SKM-1 treated with dmso at 0.1 percent for 144 hours (cell line): ENCODE results near the gene CENPT.

Experiments
- DNase-seq: peaks from one replicate; lab custom pipeline; 2025; ENCODE audit not compliant: unreplicated experiment; lab: John Stamatoyannopoulos, UW

CENPT gene

GRCh38 chr16:67847064-67847861, at the start of gene CENPT:
Gene CENPT, minus strand, starts transcription at chr16:67847693. Its CDS starts 13,834 bp downstream, at chr16:67833859.
- peak; percentile 59 for DNase-seq

GRCh38 chr16:67897231-67897630, 49.7 kb upstream of the CENPT start:
- DNase-seq, result no peak

- no peak for DNase-seq
These were observed 46.4 kb upstream of the CENPT start for GRCh38 chr16:67893743-67894399.

- peak; percentile 91 for DNase-seq
These were observed 45.6 kb upstream of the CENPT start, which contains the start of gene PSKH1 for GRCh38 chr16:67892899-67893742. Gene PSKH1, plus strand, starts transcription at chr16:67893254. Its CDS starts 15,496 bp downstream, at chr16:67908750.

GRCh38 chr16:67892375-67892774, 44.9 kb upstream of the CENPT start:
- no peak for DNase-seq

- DNase-seq, result no peak
These were observed 40.8 kb upstream of the CENPT start for GRCh38 chr16:67888331-67888730.

- no peak for DNase-seq
These were observed 38.9 kb upstream of the CENPT start for GRCh38 chr16:67886387-67886786.

- no peak for DNase-seq
These were observed 38.5 kb upstream of the CENPT start for GRCh38 chr16:67885976-67886375.

- no peak for DNase-seq
These were observed 38.1 kb upstream of the CENPT start for GRCh38 chr16:67885545-67885944.

- DNase-seq, result no peak
These were observed 37.2 kb upstream of the CENPT start, which contains the start of gene NRN1L for GRCh38 chr16:67884684-67885083. Gene NRN1L, plus strand, starts transcription at chr16:67884885. Its CDS starts 19 bp downstream, at chr16:67884904.

GRCh38 chr16:67883872-67884261, 36.4 kb upstream of the CENPT start:
- DNase-seq, result peak; percentile 37

GRCh38 chr16:67883146-67883871, 35.8 kb upstream of the CENPT start:
- no peak for DNase-seq

- DNase-seq, result no peak
These were observed 35.1 kb upstream of the CENPT start for GRCh38 chr16:67882374-67883145.

- no peak for DNase-seq
These were observed 34.2 kb upstream of the CENPT start for GRCh38 chr16:67881621-67882161.

- DNase-seq, result no peak
These were observed 33.1 kb upstream of the CENPT start for GRCh38 chr16:67880584-67880983.

- DNase-seq, result no peak
These were observed 32.4 kb upstream of the CENPT start for GRCh38 chr16:67879936-67880335.

- DNase-seq, result no peak
These were observed 32.0 kb upstream of the CENPT start for GRCh38 chr16:67879462-67879861.

- DNase-seq, result no peak
These were observed 31.4 kb upstream of the CENPT start for GRCh38 chr16:67878846-67879245.

GRCh38 chr16:67878232-67878631, 30.7 kb upstream of the CENPT start:
- DNase-seq, result no peak

GRCh38 chr16:67877064-67877463, 29.6 kb upstream of the CENPT start:
- DNase-seq, result no peak
